ENCODE measurements around the gene CHMP4A.

GRCh38 chr14:24236689-24237462 is 23.6 kb upstream of the CHMP4A start:
- TF ChIP-seq POLR2A (IDR thresholded peaks at IDR 0.05) = no peak
- TF ChIP-seq EP300 (IDR thresholded peaks at IDR 0.05) = no peak
- no peak for TF ChIP-seq CTCF (IDR thresholded peaks at IDR 0.05)
